22Rv1 (cell line): Measurements from ENCODE around the gene TMEM151B.

ENCODE experiments used
- H3K27ac ChIP-seq: fragments of 450-650 bp; 2 replicates; pipeline ENCODE4 v1.5.1; 2017
- CTCF ChIP-seq: fragments of 450-650 bp; IDR thresholded peaks from 2 replicates; pipeline ENCODE4 v1.5.1; 2017; ENCODE audit warnings: mild to moderate bottlenecking
- ZFX ChIP-seq: fragments of 450-650 bp; IDR thresholded peaks from 2 replicates; pipeline ENCODE4 v1.6.1; 2017; ENCODE audit warnings: antibody characterized with exemption, borderline replicate concordance

TMEM151B gene

DNA sequence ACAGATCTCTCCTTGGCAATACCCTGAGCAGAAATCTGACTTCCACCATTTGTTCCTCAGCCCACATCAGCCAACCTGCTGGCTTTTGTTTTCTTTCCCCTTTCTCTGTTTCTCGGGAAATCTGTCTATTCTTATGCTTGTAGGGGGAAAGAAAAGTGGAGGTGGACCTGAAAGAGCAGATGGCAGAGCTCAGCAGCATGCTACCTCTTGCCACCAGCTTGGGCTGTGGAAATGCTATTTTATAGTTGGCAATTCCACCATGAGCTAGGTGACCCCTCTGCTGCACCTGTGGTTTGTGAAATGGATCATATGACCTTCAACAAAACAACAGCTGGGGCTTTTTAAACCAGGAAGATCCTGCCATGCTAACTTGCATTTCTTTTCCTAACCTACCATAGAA lies 65.4 kb downstream of the TMEM151B start:
- TF ChIP-seq CTCF = no peak
- no peak for TF ChIP-seq ZFX
- H3K27ac ChIP-seq = no peak overlapping the region

DNA sequence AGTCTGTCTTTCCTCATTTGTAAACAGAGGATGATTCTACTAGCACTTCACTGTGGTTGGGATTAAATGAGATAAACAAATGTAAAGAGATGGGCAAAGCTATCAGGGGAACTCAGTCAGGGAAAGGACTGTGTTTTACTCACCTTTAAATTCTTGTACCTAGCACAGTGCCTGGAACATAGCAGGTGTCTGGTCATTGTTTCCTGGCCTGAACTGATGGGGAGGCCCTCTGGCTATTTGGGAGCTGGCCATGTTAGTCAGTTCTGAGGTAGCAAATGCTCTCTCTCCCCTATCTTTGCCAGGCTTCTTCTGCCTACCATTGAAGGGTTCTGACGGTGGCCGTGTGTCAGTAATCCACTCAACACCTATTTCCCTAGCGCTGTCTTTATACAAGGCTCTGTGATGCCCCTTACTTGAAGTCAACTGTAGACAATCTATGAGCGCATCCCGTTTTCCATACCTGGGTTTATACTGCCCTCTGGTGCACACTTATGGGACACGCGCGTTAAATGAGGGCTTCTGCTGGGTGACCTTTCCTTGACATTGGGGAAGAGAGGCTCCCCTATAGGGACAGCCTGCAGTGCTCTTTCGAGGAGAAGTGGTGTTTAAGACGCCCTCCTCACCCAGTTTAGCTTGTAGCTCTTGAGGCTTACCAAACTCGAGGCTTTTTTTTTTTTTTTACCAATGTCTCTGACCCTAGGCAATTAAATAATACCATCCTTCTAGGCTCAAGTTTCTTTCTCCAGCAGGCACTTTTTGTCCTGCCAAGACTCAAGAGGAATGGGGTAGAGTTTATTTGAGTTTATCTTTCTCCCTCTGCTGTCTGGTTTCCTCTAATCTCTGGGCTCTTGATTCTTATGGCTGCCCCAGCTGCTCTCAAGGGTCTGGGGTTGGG lies 68.2 kb downstream of the TMEM151B start:
- no peak overlapping the region for H3K27ac ChIP-seq
- TF ChIP-seq CTCF (peak; percentile 82), ZFX (no peak)

DNA sequence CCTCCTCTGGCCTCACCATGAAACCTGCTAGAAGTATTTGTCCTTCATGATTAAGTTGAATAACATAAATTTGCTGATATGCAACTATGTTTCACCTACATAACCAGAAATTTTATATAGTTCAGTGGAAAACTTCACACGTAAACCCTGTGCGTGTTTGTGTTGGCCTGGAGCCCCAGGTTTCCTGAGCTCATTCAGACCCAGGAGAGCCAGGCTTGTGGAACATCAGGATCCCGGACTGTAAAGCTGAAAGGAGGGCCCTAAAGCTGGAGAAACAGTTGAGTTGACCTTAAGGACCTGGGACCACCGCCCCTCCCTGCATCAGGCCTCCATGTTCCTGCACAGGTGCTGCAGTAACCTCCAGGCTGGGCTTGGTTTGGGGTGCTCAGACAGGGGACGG lies 69.1 kb downstream of the TMEM151B start:
- no peak overlapping the region for H3K27ac ChIP-seq
- no peak for TF ChIP-seq ZFX
- TF ChIP-seq CTCF = no peak

DNA sequence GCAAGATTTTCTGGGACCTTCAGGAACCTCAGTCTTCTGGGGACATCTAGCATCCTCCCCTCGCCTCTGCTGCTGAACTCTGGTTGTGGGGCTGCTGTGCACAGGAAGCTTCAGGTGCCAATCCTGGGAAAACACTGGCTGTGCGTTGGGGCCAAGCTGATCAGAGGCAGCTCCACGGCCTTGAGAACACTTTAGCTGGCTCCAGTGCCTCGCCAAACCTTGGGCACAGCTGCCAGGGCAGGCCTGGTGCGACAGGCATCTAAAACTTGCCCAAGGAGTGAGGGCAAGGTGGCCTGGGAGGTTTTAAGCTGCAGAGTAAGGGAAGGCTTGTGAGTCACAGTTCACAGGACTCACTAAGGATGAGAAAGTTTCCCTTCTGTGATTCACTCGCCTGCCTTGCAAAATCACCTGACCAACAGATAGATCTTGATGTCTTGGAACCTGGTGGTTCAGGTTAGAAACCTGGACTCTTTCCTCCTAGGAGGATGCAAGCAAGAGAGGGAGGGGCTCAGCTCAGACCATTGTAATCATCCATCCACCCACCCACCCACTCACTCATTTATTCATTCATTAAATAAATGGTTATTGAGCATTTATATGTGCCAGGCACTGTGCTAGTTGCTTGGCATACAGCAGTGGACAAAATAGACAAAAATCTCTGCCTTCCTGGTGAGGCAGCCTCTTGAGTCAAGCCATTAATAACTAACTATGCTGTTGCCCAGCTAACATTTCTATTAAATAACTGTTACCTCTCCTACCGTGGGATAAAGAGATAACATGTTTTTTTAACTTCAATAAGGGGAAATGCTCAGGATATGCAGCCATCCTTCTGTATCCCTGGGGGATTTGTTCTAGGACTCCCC lies 69.7 kb downstream of the TMEM151B start:
- TF ChIP-seq ZFX = no peak
- TF ChIP-seq CTCF = no peak

GRCh38 chr6:44341095-44341890 lies 71.0 kb downstream of the TMEM151B start:
- TF ChIP-seq ZFX (no peak), CTCF (no peak)
- H3K27ac ChIP-seq = no peak overlapping the region

More for the DNA sequence above, 69.7 kb downstream of the TMEM151B start:
- no peak overlapping the region for H3K27ac ChIP-seq

DNA sequence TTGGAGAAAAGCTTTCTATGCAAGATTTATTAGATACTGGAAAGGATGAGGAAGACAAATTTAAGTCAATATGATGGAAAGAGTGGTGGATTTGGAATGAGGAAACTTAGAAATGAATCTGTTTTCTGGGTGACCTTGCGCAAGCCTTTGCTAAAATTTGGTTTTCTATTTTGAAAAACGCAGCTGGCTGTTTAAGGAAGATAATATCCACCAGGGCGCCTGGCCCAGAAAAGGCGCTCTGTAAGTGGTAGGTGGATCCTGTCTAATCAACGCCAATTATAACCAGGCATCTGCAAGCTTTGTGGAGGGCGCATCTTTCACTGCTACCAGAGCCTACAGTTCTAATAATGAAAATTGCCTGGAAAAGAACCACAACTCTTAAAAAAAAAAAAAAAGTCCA lies 71.8 kb downstream of the TMEM151B start:
- TF ChIP-seq CTCF = no peak
- no peak for TF ChIP-seq ZFX

More for the DNA sequence above, 71.8 kb downstream of the TMEM151B start:
- H3K27ac ChIP-seq = no peak overlapping the region
